Immature natural killer cell (primary cell): ENCODE results near the gene EYA4. TPM values are rescaled to one million over a fixed set of nuclear protein-coding genes. Genes with fewer than 3 reads are reported as not detected.

Experiments
- DNase-seq, 3 donors: peaks; one replicate each; pipeline ENCODE4 v3.0.0; 2022; ENCODE audit warnings: mixed read lengths in 1 of 3
- H3K27ac Mint-ChIP-seq, 6 donors: one replicate each; pipeline ENCODE4 v1.8.0; 2020; ENCODE audit warnings: mixed read lengths in 6 of 6, mild to moderate bottlenecking in 5 of 6, inconsistent platforms in 4 of 6, moderate library complexity in 3 of 6
- H3K27me3 Mint-ChIP-seq, 3 donors: one replicate each; pipeline ENCODE4 v1.8.0; 2020 to 2021; ENCODE audit warnings: low read depth in 3 of 3, mild to moderate bottlenecking in 3 of 3, mixed read lengths in 3 of 3, moderate library complexity in 3 of 3, inconsistent platforms in 1 of 3
- H3K36me3 Mint-ChIP-seq, 3 donors: one replicate each; pipeline ENCODE4 v1.8.0; 2020; ENCODE audit warnings: mixed read lengths in 3 of 3, inconsistent platforms in 2 of 3, mild to moderate bottlenecking in 2 of 3
- H3K4me1 Mint-ChIP-seq, 2 donors: one replicate each; pipeline ENCODE4 v1.8.0; 2020; ENCODE audit warnings: inconsistent platforms in 2 of 2, mild to moderate bottlenecking in 2 of 2, mixed read lengths in 2 of 2, moderate library complexity in 1 of 2
- H3K4me3 Mint-ChIP-seq, 5 donors: one replicate each; pipeline ENCODE4 v1.8.0; 2020; ENCODE audit warnings: mild to moderate bottlenecking in 5 of 5, mixed read lengths in 5 of 5, inconsistent platforms in 3 of 5, moderate library complexity in 3 of 5
- H3K9me3 Mint-ChIP-seq, 6 donors: one replicate each; pipeline ENCODE4 v1.8.0; 2020; ENCODE audit warnings: mild to moderate bottlenecking in 6 of 6, mixed read lengths in 6 of 6, inconsistent platforms in 4 of 6, moderate library complexity in 3 of 6
- polyA plus RNA-seq, 3 donors: library from polyadenylated mRNA; unstranded; fragments of 300-500 nt; fragmentation: Illumina TruSeq; gene quantifications; one replicate each; pipeline ENCODE4 v1.2.3, GENCODE V29; 2021

The EYA4 gene
- polyA plus RNA-seq, 3 donors from 2014 or later, result not detected

DNA sequence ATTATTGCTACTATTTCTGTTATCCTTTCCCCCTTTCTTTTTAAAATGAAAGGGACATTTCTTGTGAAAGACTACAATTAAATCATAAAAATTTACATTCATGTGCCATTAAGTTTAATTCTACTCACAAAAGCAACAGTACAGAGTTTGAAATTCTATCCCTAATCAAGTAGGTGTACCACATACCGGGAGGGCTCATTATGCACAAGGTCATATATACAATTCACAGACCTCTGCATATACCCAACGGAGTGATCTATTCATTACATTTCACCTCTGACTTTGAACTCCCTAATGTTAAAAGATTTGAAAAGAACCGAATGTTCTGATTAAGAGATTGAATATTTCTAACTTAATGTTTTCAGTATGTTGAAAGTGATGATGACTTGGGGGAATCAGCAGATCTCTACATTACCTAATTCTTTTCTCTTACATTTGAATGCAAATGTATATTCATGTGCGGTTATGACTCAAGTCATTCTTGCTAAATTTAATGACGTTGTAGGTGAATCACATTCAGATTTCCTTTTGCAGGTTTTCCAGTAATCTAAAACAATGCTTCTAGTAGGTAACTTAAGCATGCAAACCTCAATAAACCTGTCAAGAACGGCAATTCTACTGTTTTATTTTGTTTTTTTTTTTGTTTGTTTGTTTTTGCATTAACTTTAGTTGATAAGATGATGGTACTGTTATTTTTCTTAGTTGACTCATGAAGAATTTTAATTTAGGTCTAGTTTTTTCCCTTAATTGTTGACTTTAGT lies 7.3 kb downstream of the EYA4 start:
- Mint-ChIP-seq H3K9me3 (peaks cover 0 to 8% (median 2%) of the 10 kb centered on the region in 6 donors), H3K27ac (no peak overlapping the region), H3K4me3 (no peak overlapping the region), H3K4me1 (no peaks in the 10 kb centered on the region), H3K27me3 (peaks cover 0 to 7% (median 3%) of the 10 kb centered on the region in 3 donors), H3K36me3 (no peaks in the 10 kb centered on the region)
- DNase-seq, result no peak

DNA sequence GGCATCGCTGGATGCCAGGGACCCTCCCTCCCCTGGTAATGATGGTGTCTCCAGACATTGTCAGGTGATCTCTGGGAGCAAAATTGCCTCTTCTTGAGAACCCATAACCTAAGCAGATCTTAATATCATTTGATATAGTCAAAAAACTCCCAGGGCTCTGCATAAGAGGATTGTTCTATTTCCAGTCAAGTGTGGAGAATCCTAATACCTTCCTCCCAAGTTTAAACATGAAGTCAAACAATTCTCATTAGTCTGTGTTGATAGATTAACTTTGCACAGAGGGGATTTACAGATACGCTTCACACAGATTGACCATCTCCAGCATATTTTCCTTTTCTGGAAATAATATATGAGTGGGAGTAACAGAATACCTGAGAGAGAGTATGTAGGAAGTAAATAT lies 10.5 kb downstream of the EYA4 start:
- H3K4me3 Mint-ChIP-seq, result no peak overlapping the region

DNA sequence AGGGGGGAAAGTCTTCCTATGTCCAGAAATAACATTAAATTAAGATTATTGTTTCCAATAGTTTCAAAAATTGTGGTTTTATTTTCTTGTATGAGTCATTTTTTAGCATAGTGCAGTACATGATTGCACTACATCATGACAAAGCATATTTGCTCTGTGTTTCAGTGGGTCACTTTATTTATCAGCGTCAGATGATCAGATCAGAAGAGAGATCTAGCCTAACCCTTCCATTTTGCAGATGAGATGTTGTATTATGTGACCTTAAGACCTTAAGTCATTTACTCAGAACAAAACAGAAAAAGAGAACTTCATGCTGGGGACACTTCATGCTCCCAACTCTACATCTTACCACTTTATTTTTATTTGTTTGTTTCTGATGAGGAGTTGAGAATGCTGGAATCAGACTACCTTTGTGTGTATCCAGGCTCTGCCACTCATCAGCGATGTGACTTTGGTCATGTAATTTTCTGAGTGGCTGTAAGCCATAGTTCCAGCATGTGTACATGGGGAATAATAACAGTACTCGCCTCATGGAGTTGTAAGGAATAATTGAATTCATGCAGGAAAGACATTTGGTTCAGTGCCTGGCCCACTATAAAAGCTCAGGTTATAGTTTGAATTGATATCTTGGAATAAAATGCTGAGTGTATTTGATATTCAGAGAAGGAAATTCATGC lies 13.5 kb downstream of the EYA4 start:
- no peak overlapping the region for H3K27ac Mint-ChIP-seq
- no peak overlapping the region for H3K4me3 Mint-ChIP-seq
- H3K4me1 Mint-ChIP-seq, result no peaks in the 10 kb centered on the region
- H3K36me3 Mint-ChIP-seq, result no peaks in the 10 kb centered on the region
- no peak for DNase-seq
- peaks cover 0 to 5% (median 0%) of the 10 kb centered on the region in 6 donors for H3K9me3 Mint-ChIP-seq
- peaks cover 0 to 3% (median 0%) of the 10 kb centered on the region in 3 donors for H3K27me3 Mint-ChIP-seq

More for the DNA sequence above, 10.5 kb downstream of the EYA4 start:
- Mint-ChIP-seq H3K9me3 (peaks cover 0 to 6% (median 1%) of the 10 kb centered on the region in 6 donors), H3K4me1 (no peaks in the 10 kb centered on the region), H3K27ac (no peak overlapping the region), H3K27me3 (peaks cover 0 to 3% (median 0%) of the 10 kb centered on the region in 3 donors), H3K36me3 (no peaks in the 10 kb centered on the region)
- DNase-seq, result no peak

DNA sequence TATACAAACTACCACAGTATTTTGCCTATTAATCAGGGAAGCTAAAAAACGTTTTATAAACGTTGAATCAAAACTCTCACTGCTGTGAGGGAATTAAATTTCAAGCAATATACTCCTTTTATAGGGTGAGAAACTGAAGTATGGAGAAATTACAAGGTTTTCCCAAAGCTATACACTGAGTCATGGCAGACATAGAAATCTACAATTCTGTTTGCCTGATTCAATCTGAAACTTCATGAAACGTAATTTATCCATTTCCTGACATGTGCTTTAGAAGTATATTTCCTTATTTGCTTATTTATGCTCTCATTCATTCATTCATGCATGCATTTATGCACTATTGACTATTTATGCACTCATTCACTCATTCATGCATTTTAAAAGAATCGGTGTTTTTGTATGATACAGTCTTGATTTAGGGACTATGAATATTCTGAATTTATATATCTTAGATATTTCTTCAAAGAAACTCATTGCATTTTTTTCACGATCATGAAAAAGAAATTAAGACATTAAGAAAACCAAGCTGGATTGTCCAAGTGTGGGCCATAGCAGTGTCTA lies 16.5 kb downstream of the EYA4 start:
- Mint-ChIP-seq H3K36me3 (no peaks in the 10 kb centered on the region), H3K9me3 (peaks cover 0 to 5% (median 0%) of the 10 kb centered on the region in 6 donors), H3K4me1 (no peaks in the 10 kb centered on the region), H3K4me3 (no peak overlapping the region), H3K27ac (no peak overlapping the region), H3K27me3 (peaks cover 0 to 2% (median 0%) of the 10 kb centered on the region in 3 donors)
- DNase-seq, result no peak

DNA sequence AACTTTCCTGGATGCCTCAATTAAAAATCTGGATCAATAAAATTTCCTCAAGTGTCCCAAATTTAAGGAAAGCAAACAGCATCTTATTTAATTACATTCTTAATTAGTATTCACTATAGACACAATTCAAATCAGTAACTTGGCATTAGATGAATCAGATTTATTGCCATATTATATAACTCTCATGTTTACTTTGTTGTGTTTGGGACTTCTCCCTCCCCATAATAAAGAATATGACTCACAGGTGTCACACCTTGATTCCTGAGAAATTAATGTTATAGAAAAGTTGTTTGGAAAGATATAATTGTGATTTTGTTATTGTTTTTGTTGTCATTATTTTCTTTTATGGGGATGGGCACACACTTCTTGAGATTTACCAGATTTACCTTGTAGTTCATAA lies 18.4 kb downstream of the EYA4 start:
- Mint-ChIP-seq H3K4me3 (no peak overlapping the region), H3K9me3 (peaks cover 0 to 5% (median 0%) of the 10 kb centered on the region in 6 donors), H3K27ac (no peak overlapping the region), H3K27me3 (peaks cover 0 to 2% (median 0%) of the 10 kb centered on the region in 3 donors), H3K36me3 (no peaks in the 10 kb centered on the region), H3K4me1 (no peaks in the 10 kb centered on the region)
- DNase-seq, result no peak

DNA sequence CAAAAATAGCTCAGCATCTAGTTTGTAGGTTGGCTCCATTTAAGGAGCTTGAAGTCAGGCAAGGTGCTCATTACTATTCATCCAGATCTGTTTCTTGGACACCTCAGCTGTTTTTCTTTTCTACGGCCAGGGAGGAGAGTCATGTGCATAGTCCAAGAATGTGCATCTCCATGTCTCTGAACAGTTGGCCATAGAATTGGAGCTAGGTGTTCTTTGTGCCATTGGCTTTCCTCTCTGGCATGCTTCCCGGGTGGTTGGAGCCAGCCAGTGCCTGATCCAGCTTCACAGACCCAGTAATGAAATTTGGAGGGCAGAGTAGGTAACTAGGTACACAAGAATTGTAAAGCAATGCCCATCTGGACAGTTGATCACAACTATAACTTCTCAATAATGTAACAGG lies 21.6 kb downstream of the EYA4 start:
- no peak for DNase-seq
- Mint-ChIP-seq H3K27me3 (peaks cover 0 to 2% (median 0%) of the 10 kb centered on the region in 3 donors), H3K4me3 (no peak overlapping the region), H3K36me3 (no peaks in the 10 kb centered on the region), H3K9me3 (peaks cover 0 to 5% (median 0%) of the 10 kb centered on the region in 6 donors), H3K27ac (no peak overlapping the region), H3K4me1 (no peaks in the 10 kb centered on the region)

DNA sequence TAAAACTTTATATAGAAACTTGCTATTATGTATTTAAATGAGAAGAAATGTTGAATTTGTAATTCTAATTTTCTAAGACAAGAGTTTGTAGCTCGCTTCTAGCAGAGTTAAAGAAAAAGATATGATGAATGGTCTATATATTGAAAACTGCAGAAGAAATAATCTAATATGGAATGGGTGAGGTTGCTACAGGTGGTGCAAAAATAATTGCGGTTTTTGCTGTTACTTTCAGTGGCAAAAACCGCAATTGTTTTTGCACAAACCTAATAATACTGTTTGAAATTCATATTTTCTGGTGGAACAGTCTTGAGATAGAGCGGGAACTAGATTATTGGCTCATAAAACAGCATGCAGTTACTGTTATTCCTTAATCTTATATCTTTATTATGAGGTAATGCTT lies 23.9 kb downstream of the EYA4 start:
- Mint-ChIP-seq H3K9me3 (peaks cover 0 to 5% (median 0%) of the 10 kb centered on the region in 6 donors), H3K27ac (no peak overlapping the region), H3K4me3 (no peak overlapping the region), H3K27me3 (peaks cover 0 to 6% (median 1%) of the 10 kb centered on the region in 3 donors), H3K4me1 (no peaks in the 10 kb centered on the region), H3K36me3 (no peaks in the 10 kb centered on the region)
- DNase-seq, result no peak

DNA sequence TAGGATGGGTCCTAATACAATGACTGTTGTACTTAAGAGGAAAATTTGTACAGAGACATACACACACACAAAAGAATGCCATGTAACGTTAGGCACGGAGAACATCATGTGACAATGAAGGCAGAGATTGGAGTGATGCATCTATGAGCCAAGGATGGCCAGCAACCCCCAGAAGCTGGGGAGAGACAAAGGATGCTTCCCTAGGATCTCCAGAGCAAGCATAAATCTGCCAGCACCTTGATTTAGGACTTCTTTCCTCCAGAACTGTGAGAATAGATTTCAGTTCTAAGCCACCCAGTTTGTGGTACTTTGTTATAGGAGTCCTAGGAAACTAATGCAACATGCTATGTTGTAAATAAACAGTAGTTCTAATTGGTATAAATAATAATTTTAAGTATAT lies 25.0 kb downstream of the EYA4 start:
- Mint-ChIP-seq H3K27ac (no peak overlapping the region), H3K4me1 (no peaks in the 10 kb centered on the region), H3K27me3 (peaks cover 0 to 6% (median 0%) of the 10 kb centered on the region in 3 donors), H3K9me3 (peaks cover 0 to 4% (median 0%) of the 10 kb centered on the region in 6 donors), H3K36me3 (no peaks in the 10 kb centered on the region), H3K4me3 (no peak overlapping the region)
- no peak for DNase-seq

DNA sequence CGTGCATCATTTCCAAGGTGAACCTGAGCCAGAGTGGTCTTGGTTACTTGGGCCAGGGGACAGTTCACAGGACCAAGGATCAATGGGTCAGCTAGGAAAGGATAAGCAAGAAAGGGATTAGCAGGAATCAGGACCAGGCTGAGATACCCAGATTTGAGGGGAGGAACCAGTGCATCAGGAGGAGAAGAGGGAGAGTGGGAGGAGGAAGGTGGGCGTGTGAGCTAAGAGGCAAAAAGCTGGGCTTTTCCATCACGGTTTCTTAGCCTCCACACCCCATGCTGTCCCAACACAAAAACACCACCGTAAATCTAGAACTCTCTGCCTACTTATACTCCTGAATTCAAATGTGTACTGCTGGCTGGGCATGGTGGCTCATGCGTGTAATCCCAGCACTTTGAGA lies 27.5 kb downstream of the EYA4 start:
- peaks cover 0 to 5% (median 2%) of the 10 kb centered on the region in 6 donors for H3K9me3 Mint-ChIP-seq
- H3K4me1 Mint-ChIP-seq, result no peaks in the 10 kb centered on the region
- no peak overlapping the region for H3K4me3 Mint-ChIP-seq
- peaks cover 0 to 6% (median 0%) of the 10 kb centered on the region in 3 donors for H3K27me3 Mint-ChIP-seq
- H3K36me3 Mint-ChIP-seq, result no peaks in the 10 kb centered on the region
- no peak overlapping the region for H3K27ac Mint-ChIP-seq
- no peak for DNase-seq

DNA sequence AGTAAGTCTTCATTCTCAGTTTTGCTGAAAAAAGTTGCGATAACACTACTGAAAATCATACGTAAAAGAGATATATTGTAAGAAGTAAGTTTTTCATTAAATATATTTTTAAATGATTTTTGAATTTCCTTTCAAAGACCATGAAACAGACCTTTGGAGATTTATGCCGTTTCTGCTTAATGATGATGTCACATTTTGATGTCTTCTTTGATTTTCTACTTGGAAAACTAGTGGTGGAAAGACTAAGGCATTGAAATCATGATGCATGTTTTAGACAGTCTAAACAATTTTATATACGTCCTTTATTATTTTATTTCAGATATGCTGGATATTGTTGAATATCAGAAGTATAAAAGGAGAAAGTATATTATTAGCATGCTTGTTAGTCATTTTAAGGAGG lies 33.7 kb downstream of the EYA4 start:
- no peak overlapping the region for H3K4me3 Mint-ChIP-seq
- H3K4me1 Mint-ChIP-seq, result no peaks in the 10 kb centered on the region
- H3K36me3 Mint-ChIP-seq, result no peaks in the 10 kb centered on the region
- peaks cover 0 to 2% (median 1%) of the 10 kb centered on the region in 3 donors for H3K27me3 Mint-ChIP-seq
- peaks cover 0 to 11% (median 2%) of the 10 kb centered on the region in 6 donors for H3K9me3 Mint-ChIP-seq
- H3K27ac Mint-ChIP-seq, result no peak overlapping the region
- DNase-seq, result no peak

DNA sequence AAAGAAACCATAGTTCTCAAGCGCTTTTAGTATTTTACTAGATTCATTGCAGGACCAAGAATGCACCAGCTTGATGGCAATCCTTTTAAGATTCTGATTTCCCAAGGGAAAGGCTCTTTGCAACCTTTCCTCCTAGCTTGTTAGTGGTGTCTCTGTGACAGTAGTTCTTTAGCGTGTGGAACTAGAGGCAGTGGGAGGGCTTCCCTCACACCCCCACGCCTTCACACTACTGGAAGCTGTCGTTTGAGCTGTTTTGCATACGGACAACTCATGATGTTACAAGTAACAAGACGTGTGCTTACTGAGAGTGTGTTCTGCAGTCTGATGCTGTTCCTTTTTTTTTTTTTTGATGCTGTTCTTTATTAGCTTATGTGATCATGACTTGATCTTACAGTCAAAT lies 34.1 kb downstream of the EYA4 start:
- no peaks in the 10 kb centered on the region for H3K36me3 Mint-ChIP-seq
- peaks cover 0 to 2% (median 1%) of the 10 kb centered on the region in 3 donors for H3K27me3 Mint-ChIP-seq
- H3K9me3 Mint-ChIP-seq, result peaks cover 0 to 11% (median 2%) of the 10 kb centered on the region in 6 donors
- no peak for DNase-seq
- H3K4me1 Mint-ChIP-seq, result no peaks in the 10 kb centered on the region
- H3K27ac Mint-ChIP-seq, result no peak overlapping the region
- H3K4me3 Mint-ChIP-seq, result no peak overlapping the region

DNA sequence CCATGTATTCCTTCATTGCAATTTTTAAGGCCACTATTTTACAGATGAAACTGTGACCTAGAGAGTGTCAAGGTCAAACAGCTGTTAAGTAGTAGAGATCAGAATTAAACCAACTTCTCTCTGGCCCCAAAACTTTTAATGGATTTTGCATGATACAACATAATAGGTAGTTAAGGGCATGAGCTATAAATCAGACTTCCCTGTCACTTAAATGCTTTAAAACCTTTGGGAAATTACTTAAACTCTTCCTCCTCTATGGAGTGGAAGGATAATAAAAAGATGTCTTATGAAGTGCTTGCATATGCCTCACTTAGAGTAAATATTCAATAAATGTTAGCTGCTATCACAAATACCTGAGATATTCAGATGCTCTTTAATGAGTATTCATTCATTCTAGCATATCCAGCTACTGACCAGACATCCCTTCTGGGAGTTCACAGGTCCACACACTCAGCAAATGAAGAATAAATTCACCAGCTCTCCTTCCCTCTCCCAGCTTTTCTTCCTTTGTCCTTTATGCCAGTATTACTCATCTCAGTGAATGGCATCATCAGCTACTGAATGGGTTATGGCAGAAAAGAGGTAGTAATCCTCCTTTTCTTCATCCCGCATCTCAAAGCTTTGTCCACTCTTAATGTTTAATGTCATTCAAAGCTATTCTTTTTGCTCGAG lies 36.2 kb downstream of the EYA4 start:
- Mint-ChIP-seq H3K27ac (no peak overlapping the region), H3K9me3 (peaks cover 0 to 8% (median 0%) of the 10 kb centered on the region in 6 donors), H3K27me3 (peaks cover 1 to 3% (median 2%) of the 10 kb centered on the region in 3 donors), H3K36me3 (no peaks in the 10 kb centered on the region), H3K4me1 (no peaks in the 10 kb centered on the region), H3K4me3 (no peak overlapping the region)
- no peak for DNase-seq

DNA sequence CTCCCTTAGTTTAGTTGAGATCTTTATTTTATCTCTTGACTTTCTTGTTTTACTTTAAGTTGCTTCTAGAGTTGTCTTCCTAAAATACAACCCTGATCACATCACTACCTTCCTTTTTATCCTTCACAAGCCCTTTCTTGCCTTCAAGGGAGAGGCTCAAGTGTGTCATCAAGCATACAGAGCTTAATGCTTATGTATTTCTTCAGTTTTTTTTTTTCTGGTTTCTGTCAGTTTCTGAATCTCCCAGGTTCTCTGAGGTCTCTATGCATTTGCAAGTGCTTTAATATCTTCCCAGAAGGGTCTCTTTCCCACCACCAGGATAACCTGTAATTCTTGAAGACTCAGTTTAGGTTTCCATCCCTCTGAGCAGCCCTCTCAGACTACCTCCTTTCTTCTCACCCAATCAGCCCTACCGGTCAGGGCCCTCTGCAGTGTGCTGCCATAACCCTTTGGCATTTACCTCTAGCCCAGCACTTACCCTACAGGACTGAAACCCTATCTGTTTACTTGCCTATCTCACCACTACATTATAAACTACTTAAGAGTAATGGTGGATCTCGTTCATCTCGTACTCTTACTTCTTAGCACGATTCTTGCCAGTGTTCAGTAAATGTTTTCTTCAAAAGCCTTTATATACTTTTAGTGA lies 36.9 kb downstream of the EYA4 start:
- Mint-ChIP-seq H3K27ac (no peak overlapping the region), H3K27me3 (peaks cover 1 to 3% (median 2%) of the 10 kb centered on the region in 3 donors), H3K4me3 (no peak overlapping the region), H3K36me3 (no peaks in the 10 kb centered on the region), H3K9me3 (peaks cover 0 to 7% (median 0%) of the 10 kb centered on the region in 6 donors), H3K4me1 (no peaks in the 10 kb centered on the region)
- DNase-seq, result no peak
